ENCODE measurements around the gene C11orf21.

C11orf21 gene

DNA sequence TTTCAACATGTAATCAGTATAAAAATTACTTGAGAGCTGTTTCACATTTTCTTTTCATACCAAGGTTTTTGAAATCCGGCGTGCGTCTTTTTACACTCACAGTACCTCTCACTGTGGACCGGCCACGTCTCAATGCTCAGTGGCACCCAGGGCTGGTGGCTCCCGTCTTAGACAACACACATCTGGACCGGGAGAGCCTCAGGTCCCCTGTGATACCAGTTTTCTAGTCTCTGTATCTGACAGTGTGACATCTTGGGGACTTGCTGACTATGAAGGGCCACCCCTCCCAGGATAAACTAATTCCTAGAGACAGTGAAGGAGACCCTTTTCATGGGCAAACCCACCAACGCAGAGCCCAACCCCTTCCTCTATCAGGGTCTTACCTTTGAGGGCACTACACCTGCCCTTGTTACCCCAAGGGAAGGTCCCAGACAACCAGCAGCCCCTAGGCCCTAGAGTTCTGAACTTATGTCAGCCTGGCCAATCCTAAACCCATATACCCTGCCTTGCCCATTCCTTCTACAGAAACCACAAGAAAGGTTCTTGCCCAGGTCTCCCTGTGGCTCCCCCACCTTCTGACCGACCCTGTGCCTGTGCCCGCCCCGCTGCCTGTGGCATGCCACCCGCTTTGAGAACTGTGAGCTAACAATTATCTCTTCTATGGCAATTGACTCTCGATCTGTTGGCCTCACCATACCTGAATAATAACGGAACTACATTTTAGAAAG lies 25.3 kb downstream of the C11orf21 start:
- no peak for DNase-seq (ENCODE audit: low spot score)
- TF ChIP-seq, protein P1, sequence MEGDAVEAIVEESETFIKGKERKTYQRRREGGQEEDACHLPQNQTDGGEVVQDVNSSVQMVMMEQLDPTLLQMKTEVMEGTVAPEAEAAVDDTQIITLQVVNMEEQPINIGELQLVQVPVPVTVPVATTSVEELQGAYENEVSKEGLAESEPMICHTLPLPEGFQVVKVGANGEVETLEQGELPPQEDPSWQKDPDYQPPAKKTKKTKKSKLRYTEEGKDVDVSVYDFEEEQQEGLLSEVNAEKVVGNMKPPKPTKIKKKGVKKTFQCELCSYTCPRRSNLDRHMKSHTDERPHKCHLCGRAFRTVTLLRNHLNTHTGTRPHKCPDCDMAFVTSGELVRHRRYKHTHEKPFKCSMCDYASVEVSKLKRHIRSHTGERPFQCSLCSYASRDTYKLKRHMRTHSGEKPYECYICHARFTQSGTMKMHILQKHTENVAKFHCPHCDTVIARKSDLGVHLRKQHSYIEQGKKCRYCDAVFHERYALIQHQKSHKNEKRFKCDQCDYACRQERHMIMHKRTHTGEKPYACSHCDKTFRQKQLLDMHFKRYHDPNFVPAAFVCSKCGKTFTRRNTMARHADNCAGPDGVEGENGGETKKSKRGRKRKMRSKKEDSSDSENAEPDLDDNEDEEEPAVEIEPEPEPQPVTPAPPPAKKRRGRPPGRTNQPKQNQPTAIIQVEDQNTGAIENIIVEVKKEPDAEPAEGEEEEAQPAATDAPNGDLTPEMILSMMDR (IDR thresholded peaks at IDR 0.05; ENCODE audit: extremely low read depth, missing control alignments) = no peak

DNA sequence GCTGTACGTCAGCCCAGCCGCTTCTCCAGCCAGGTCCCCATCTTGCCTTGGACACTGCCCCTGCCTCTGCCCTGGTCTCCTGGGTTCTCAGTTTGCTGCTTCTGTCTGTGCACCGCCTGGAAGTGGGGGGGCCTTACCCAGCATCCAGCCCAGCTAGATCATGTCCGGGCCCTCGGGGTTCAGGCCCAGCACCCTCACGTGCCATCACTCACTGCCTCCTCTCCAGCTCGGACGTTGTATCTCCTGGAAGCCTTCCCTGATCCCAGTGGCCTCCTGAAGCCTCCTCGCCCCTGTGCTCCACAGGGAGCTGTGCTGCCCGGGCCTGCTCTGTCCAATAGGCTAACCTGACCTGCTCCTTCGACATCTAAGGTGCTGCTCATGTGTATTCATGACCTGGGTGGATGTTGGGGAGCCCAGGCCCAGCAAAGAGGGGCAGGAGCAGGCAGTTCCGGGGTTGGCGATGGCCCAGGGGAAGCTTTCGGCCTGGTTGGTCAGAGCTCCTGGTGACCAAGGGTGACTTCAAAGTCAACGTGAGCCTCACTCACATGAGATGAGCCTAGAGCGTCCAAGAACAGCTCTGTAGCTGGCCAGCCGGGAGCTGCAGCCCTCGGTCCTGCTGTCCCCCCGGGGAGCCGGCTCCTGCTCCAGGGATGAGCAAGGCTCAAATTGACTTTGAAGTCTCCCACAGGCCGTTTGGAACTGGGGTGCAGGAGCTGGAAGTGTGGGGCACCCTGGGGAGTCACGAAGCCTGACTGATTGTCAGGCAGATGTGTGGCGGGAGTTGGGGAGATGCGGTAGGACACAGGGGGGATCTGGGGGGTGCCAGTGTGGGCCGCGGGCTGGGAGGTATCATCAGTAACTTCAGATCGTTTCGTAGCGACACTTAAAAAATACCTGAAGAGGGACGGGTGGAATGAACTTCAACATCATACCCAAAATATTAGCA lies 26.1 kb downstream of the C11orf21 start:
- TF ChIP-seq, protein P1 (IDR thresholded peaks at IDR 0.05; ENCODE audit: extremely low read depth, missing control alignments) = no peak
- no peak for DNase-seq (ENCODE audit: low spot score)

DNA sequence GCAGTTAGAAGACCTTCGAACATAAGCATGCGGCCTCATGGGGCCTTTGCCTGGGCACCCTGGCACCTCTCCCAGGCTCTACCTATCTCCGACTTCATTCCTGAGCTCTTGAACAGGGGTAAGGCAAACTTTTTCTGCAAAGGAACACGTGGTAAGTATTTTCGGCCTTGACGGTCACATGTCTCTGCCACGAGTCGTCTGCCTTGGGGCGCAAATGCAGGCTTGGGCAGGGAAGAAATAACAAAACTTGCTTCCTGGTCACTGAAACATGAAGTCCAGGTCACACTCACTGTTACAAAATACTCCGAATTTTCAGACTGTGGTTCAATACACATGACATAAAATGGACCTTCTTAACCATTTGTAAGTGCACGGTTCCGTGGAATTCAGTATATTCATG lies 27.9 kb downstream of the C11orf21 start:
- DNase-seq (ENCODE audit: low spot score) = no peak
- TF ChIP-seq, protein P1 (IDR thresholded peaks at IDR 0.05; ENCODE audit: extremely low read depth, missing control alignments) = no peak

DNA sequence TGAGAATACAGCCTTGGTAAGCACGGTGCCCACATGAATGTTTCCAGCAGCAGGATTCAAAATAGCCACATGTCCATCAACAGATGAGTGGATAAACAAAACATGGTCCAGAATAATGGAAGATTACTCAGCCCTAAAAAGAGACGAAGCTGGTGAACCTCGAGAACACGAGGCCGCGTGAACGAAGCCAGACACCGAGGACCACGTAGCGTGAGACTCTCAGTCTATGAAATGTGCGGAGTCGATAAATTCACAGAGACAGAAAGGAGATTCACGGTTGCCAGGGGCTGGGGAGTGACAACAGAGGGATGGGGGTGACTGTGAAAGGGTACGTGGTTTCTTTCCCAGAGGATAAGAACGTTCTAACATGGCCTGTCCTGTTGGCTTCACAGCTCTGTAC lies 28.4 kb downstream of the C11orf21 start:
- TF ChIP-seq, protein P1 (IDR thresholded peaks at IDR 0.05; ENCODE audit: extremely low read depth, missing control alignments) = no peak

DNA sequence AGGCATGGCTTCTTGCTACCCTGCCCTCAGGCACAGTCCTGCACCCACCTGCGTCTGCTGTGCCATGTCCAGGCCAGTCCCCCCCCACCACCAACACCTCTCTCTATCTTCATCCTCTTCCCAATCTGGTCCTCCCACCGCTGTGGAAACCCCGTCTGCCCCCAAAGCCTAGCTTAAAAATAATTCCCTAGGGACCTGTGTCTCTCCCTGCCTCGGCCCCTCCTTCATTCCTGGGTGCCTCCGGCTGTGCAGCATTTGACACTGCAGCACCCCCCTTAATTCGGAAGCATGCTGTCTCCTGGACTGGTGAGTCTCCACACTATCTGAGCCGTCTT lies 28.8 kb downstream of the C11orf21 start:
- TF ChIP-seq, protein P1 (IDR thresholded peaks at IDR 0.05; ENCODE audit: extremely low read depth, missing control alignments) = no peak
- DNase-seq (ENCODE audit: low spot score) = no peak

More for the DNA sequence above, 28.4 kb downstream of the C11orf21 start:
- no peak for DNase-seq (ENCODE audit: low spot score)

DNA sequence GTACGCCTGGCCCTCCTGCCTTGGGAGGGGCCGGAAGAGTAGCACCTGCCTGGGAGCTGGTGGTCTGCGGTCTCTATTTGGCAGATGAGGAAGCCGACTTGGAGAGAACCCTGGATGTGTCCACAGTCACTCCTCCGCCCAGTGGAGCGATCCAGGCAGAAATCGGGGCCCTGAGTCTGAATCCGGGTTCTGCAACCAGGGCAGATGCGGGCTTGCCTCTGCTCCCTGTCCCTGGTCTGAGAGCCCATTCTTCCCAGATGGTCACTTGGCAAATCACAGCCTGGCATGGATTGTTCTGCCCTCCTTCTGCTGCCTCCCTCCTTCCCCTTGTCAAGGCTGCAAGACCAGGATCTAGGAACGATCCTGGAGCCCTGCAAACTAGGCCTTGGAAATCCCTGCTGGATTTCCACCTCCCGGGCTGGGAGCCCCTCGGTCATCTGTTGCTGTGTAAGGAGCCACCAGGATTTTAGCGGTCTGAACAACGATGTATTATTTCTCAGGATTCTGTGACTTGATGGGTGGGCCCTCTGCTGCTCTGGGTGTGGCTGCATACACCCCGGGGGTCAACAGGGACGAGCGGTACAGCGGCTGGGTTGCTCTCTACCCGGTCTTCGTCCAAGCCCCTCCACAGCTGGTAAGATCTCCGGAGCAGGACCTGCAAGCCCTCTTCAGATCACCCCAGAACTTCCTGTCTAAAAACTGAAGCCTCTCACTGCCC lies 29.3 kb downstream of the C11orf21 start:
- TF ChIP-seq, protein P1 (IDR thresholded peaks at IDR 0.05; ENCODE audit: extremely low read depth, missing control alignments) = no peak
- DNase-seq (ENCODE audit: low spot score) = no peak
